Ishikawa (cell line): ENCODE results near the gene SFMBT1.
A peak's percentile ranks its signal among the peaks of the same experiment; 100 is the strongest.

Source experiments
- EGR1 ChIP-seq: IDR thresholded peaks from 2 replicates; pipeline ENCODE4 v1.6.1; 2012
- EP300 ChIP-seq: IDR thresholded peaks from 2 replicates; pipeline ENCODE4 v1.6.1; 2012; ENCODE audit warnings: borderline replicate concordance
- RAD21 ChIP-seq: IDR thresholded peaks from 2 replicates; pipeline ENCODE4 v1.6.1; 2012; ENCODE audit warnings: low read depth
- REST ChIP-seq: IDR thresholded peaks from 2 replicates; pipeline ENCODE4 v1.6.1; 2012; ENCODE audit warnings: low read depth, mild to moderate bottlenecking
- TAF1 ChIP-seq: IDR thresholded peaks from 2 replicates; pipeline ENCODE4 v1.6.1; 2012; ENCODE audit warnings: low read depth, mild to moderate bottlenecking
- USF1 ChIP-seq: IDR thresholded peaks from 2 replicates; pipeline ENCODE4 v1.6.1; 2012
- YY1 ChIP-seq: IDR thresholded peaks from 2 replicates; pipeline ENCODE4 v1.6.1; 2012; ENCODE audit warnings: low read depth
- ZBTB7A ChIP-seq: IDR thresholded peaks from 2 replicates; pipeline ENCODE4 v1.6.1; 2012; ENCODE audit warnings: low read depth

GRCh38 chr3:53045518-53046170 is at the start of gene SFMBT1:
- no peak for TF ChIP-seq EP300
- TF ChIP-seq REST, result no peak
- TF ChIP-seq RAD21, result no peak
- TF ChIP-seq YY1, result peak; percentile 65; the same call in 1 of the 2 replicates
- TF ChIP-seq EGR1, result peak; percentile 69
- no peak for TF ChIP-seq ZBTB7A
- no peak for TF ChIP-seq USF1
- peak; percentile 62; the same call in 1 of the 2 replicates for TF ChIP-seq TAF1
